ENCODE data around the gene ARHGAP33.
"Not testable (repeated sequence)": the region's sequence is repeated elsewhere in the genome, so short reads cannot be mapped to it uniquely, and the experiment has no call there.

Gene ARHGAP33

DNA sequence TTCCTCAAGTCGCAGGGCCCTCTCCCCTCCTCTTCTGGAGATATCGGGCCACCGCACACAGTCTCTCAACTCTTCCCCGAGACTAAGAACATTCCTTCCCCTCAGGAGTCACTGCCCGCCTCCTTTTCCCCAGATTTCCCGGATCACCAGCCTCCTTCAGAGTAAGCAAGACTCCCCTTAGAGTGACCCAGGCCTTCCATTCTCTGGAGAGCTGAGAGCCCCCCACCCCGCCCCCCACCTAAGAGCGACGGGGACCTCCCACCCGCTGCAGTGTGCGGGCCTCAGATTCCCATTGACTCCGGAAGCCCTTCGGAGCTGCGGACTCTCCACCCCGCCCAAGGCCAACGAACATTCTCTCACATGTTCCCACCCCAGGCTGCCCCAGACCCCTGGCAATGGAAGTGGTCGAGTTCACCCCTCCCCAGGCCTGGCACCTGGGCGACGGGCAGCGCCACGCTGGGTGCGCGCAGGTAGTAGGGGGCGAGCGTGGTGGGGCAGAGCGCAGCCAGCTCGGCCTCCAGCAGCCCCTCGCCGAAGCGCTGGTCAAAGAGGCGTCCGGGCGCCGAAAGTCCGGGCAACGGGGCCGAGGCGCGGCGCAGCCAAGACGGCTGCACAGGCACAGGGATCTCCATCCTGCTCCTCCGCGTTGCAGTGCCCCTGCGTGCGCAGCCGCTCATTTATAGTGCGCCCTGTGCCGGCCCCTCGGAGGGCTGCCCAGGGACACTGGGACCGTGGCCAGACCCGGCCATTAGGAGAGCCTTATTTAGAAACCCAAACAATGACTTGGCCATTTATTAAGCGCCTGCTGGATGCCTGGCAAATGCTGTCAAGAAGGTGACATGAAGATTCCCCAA, 18.8 kb upstream of the ARHGAP33 start, which contains the start of gene HSPB6:
TSS of gene HSPB6 (minus strand) at position 653 of the 854 bp plus-strand sequence. CDS start at position 632, 21 bp downstream.
- no peak for DNase-seq

DNA sequence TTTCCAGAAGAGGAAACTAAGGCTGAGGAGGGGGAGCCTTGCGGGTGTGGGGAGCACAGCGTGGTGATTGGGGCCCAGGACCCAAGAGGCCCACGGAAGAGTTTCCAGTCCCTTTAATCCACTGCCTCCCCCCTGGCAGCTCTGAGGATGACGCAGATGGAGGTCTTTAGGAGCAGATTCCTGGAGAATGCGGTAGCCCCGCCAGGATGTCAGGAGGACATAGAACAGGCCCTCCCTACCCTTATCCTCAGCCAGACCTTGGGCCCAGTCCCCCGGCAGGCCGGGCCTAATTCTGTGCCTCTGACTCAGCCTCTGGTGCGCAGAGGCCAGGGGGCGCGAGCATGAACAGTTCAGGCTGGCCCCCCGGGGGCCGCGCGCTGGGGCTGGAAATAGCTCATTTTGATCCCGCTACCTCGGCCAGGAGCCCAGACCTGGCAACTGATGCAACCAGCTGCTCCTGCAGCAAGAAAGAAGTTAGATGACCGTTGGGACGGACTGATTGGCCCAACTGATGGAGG, 18.1 kb upstream of the ARHGAP33 start:
- DNase-seq = peak; percentile 72

DNA sequence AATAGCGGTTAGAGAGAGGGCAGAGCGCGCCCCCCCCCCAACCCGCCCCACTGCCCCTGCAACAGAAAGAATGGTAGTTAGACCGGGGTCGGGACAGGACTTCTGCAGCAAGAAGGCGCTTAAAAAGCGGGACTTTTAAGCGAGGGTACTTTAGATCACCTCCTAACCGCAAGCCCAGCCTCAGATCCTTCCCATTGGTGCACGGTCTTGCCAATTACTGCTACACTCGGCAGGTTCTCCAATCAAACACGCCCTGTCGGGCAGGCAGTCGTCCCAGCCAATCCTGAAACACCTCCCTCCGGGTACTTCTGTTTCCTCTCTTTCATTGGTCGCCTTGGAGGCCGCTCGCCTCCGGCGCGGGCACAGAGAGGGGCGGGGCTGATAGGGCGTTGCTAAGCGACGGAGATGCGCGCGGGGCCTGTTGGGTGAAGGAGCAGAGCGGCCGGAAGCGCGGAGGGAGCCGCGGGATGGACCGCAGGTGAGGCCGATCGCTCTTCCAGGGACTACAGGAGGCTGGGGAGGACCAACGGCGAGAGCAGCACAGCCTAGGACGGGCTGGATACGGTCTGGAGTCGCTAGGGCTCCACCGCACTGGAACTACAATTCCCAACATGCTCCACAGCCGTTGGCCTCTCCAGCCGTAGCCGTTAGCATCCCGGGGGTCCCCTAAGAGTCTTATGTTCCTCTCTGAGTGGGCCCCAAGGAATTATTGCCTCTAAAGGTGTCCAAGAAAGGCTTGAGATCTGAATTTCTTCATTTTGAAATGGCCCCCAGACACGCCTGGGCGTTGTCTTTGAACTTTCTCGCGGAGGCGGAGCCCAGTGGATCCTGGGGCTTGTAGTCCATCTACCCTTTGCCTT, 17.4 kb upstream of the ARHGAP33 start, which contains the start of gene PROSER3:
TSS of gene PROSER3 (plus strand) at position 428 of the 860 bp plus-strand sequence. CDS start at position 468, 40 bp downstream.
- peak; percentile 96 for DNase-seq

DNA sequence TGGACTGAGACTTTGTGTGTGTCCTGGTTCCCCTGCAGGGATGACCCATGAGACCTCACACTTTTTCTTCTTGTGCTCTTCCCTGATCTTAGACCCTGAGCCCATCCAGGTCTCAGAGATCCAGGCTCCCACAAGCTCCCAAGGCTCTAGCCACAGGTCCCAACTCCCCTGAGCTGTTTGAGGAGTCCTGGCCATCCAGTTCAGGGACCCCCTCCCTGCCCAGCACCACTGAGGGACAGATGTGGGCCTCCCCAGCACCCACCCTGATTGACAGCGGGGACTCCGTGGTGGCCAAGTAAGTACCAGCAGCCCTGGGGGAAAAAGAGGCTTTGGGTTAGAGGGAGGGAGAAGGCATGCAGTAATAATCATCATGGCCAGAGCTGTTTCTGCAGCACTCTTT, 15.7 kb upstream of the ARHGAP33 start:
- DNase-seq = no peak

DNA sequence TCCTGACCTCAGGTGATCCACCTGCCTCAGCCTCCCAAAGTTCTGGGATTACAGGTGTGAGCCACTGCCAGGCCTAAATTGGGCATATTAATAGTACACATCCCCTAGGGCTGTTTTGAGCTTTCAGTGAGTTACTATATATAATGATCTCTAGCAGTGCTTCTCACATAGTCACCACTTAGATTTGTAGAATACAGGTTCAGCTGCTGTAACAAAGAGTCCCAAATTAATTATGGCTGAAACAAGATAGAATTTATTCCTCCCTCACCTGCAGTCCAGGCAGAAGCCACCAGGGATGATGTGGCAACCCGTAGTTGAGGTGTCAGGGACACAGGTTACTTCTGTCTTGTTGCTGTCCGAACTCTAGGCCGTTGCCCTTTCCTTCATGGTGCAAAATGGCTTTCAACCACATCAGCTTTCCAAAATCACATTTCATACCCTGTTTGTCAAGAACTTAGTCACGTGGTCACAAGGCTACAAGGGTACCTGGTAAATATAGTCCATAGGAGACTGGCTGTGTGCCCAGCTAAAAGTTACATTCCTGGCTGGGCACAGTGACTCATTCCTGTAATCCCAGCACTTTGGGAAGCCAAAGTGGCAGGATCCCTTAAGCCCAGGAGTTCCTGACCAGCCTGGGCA, 14.5 kb upstream of the ARHGAP33 start:
- DNase-seq = no peak

DNA sequence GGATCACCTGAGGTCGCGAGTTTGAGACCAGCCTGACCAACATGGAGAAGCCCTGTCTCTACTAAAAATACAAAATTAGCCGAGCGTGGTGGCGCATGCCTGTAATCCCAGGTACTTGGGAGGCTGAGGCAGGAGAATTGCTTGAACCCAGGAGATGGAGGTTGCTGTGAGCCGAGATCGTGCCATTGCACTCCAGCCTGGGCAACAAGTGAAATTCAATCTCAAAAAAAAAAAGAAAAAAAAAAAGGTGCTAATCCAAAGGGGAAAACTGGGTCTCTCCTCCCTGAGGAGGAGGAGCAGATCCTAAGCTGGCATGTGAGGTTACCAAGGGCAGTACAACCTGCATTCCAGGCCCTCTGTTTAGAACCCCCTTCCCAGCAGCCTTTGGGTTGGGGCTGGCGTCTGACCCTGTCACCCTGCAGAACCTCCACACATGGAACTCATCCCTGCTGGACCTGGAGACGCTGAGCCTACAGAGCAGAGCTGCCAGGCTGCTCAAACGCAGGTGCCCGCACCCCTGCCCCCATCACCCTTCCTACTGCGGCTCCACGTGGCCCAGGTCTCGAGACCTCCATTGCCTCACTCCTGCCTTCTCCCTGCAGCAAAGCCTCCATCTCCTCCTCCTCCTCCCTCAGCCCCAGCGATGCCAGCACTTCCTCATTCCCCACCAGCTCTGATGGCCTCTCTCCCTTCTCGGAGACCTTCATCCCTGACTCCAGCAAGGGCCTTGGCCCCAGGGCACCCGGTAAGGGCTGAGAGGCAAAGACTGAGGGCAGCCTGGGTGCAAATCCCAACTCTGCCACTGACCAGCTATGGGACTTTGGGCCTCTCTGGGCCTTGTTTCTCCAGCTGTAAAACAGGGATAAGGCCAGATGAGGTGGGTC, 10.7 kb upstream of the ARHGAP33 start:
- DNase-seq = no peak

DNA sequence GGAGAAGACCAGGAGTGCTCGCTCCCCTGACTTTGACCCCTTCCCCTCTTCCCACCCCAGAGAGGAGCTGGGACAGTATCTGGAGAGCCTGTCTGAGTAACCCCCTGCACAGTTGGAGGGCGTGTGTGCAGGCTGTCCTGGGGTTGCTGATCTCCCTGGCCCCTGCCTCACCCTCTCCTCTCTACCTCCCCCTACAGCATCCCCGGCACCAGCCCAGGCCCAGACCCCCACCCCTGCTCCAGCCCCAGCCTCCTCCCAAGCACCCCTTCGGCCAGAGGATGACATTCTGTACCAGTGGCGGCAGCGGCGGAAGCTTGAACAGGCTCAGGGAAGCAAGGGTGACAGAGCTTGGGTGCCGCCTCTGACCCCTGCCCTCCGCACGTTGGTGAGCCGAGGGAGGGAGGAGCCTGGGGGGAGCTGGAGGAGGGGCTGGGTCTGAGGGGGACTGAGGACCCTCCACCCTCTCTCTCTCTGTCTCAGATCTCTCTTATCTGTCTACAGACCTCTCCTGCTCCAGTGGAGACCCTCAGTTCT, 8.7 kb upstream of the ARHGAP33 start:
- no peak for DNase-seq

DNA sequence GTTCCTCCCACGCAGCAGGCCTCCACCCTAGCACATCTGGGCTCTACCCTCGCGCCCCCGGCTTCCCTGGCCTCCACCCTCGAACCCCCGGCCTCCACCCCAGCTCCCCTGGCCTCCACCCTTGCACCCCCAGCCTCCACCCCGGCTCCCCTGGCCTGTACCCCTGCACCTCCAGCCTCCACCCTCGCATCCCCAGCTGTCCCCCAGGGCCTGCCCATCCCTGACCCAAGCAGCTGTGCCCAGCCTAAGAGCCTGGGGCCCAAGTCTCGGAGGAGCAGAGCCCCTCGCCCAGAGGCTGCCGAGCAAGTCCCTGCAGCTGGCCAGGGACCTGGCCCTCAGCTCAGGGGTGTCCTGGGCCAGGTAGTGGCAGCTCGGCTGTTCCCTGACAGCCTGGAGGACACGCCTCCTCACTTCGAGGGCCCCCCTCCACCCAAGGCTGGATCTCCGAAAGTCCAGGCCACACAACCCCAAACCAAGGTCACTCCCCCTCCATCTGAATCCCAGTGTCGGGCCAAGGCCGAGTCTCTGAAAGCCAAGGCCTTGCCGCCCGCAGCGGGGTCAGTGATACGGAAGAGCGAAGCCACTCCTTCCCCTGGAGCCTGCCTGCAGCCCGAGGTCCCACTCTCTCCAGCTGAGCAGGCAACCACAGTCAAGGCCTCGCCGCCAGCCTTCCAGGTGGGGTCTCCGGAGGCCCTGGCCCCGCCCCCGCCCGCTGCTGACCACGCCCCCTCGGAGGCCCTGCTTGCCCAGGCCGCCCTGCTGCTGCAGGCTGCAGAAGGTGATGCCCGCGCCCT, 7.9 kb upstream of the ARHGAP33 start:
- no peak for DNase-seq

DNA sequence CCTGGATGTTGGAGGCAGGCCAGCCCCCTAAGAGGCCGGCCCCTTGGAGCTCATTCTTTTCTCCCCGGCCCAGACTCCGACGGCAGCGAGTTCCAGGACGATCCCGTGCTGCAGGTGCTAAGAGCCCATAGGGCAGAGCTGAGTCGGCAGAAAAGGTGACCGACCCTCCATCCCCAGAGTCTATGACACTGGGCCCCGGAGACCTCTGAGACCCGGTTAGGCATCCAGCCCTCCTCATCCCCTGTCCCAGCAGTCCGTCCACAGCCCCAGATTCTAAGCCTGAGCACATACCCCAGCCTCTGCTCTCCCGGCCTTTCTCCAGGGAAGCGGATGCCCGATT, 7.3 kb upstream of the ARHGAP33 start:
- no peak for DNase-seq

DNA sequence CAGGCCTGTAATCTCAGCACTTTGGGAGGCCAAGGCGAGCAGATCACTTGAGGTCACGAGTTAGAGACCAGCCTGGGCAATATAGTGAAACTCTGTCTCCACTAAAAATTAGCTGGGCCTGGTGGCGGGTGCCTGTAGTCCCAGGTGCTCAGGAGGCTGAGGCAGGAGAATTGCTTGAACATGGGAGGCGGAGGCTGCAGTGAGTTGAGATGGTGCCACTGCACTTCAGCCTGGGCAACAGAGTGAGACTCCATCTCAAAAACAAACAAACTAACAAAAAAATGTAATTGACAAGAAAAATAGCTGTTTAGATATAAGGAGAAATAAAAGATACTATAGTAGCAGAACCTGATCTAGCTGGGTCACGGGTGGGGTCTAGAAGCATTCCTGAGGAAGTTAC, 3.0 kb upstream of the ARHGAP33 start:
- not testable (repeated sequence) for DNase-seq

DNA sequence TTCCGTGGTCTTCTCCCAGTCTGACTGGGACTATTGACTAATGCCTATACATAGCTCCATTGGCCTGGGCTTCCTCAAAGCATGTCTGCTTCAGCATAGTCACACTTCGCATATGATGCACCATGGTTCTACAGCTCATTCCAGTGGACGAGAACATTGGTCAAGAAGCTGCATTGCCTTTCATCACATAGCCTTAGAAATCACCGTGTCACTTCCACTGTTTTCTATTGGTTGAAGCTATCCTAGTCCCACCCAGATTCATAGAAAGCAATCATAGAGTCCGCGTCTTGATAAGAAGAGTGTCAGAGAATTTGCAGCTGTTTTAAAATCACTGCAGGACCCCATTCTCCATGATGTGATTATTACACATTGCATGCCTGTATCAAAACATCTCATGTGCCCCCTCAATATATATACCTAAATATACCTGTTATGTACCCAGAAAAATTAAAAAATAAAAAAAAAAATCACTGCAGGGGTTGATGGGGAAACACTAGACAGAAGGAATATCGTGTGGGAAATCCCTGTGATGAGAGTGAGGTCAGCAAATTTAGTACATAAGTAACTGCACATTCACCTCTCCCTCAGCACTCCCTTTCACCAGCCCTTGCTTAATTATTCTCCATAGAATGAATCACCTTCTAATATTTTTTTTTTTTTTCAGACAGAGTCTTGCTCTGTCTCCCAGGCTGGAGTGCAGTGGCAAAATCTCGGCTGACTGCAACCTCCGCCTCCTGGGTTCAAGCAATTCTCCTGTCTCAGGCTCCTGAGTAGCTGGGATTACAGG, 2.2 kb upstream of the ARHGAP33 start:
- no peak for DNase-seq

DNA sequence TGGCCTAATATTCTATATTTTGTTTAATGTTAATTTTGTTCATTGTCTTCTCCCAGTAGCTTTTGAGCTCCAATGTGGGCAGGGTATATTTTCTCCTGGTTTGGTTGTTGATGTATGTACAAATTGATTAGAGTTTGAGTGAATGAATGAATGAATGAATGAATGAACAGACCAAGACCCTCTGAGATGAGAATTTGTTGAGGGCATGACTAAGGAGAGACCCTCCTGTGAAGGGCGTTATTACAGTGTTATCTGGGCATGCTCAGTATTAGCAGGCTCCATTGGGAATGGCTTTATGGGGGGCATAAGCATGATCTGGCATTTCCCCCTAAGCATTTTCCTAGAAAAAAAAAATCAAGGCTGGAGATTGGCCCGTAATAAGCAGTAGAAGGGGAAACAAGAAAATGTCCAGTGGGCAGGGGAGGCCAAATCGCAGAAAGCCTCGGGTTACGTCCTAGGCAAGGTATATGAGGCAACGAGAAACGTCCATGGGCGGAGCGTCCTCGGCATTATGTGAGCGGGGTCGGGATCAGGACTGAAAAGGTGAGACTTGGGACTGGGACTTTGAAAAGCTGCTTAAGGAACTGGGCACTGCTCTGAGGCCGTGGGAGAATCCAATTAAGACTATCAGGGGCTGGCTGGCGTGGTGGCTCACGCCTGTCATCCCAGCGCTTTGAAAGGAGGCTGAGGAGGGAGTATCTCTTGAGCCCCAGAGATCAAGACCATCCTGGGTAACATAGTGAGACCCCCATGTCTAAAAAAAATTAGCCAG, 904 bp upstream of the ARHGAP33 start:
- DNase-seq = no peak

DNA sequence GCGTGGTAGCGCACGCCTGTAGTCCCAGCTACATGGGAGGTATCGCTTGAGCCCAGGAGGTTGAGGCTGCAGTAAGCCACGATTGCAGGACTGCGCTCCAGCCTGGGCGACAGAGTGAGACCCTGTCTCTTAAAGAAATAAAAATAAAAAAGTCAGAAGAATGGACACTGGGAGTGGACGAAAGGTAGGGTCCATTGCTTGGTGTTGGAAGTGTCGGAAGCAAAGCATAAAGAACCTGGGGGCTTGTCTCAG, 392 bp upstream of the ARHGAP33 start:
- DNase-seq = no peak

DNA sequence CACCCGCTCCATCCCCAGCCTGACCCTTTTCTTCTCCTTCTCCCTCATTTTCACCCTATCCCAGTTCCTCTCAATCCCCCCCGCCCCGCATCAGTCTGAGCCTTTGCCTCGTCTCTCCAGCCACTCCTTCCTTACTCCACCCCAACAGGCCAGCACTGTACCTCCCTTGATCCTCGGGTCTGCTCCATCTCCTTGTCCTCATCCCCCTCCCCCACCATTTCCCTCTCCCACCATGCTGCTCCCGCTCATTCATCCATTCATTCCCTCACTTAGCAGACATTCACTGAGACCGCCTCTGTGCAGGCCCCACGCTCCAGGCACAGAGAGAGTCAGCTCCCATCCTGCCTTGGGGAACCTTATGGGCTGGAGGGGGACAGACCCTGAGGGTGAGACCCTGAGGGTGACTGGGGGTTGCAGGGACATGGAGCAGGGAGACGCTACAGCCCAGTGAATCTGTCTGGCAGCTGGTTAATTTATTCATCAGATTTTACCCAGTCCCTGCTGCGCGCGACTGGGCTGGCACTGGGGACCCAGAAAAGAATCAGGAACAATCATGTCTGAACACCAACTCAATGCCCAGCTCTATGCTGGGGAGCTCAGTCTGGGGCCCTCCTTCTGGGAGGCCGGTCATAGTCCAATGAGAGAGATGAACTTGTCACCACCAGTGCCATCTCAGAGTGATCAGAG, 881 bp downstream of the ARHGAP33 start:
- no peak for DNase-seq

DNA sequence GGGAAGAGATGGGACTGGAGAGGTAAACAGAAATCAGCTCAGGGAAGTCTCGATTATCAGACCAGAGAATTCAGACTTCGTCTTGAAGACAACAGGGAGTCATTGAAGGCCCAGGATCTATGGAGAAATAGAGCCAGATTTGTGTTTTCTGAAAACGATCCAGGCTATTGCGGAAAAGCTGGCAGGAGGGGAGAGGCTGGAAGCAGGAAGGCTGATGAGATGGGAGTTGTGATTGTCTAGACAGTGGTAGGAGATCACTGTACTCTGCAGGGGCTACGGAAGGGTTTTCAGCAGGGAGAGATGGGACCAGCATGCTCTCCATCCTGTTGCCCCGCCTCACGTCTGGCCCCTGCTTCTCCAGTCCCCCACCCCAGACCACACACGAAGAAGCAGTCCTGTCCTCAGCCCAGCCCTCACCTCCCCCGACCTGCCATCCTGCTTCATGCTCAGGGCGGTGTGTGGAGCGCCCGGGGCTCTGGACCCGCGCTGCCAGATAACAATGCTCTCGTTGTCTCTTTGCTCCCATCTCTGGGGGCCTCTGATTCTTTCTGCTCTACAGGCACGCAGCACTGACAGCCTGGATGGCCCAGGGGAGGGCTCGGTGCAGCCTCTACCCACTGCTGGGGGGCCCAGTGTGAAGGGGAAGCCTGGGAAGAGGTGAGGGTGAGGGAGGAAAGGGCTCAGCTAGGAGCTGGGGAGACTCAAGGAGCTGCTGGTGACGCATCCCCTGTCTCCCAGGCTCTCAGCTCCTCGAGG, 1.9 kb downstream of the ARHGAP33 start:
- no peak for DNase-seq

DNA sequence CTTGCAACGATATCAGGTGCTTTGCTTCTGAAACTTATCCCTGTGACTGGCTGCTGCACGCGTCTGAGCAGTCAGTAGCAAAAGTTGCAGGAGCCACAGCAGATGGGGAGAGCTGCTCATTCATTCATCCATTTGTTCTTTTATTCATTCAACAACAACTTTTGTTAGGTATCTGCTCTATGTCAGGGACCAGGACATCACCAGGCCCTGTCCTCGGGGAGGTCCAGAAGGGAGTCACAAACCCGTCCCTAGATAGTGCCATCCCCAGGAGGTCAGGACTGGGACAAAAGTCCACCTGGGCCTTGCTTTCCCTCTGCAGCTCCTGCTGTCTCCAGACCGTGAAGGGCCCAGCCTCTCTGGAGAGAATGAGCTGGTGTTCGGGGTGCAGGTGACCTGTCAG, 2.6 kb downstream of the ARHGAP33 start:
- DNase-seq = no peak

DNA sequence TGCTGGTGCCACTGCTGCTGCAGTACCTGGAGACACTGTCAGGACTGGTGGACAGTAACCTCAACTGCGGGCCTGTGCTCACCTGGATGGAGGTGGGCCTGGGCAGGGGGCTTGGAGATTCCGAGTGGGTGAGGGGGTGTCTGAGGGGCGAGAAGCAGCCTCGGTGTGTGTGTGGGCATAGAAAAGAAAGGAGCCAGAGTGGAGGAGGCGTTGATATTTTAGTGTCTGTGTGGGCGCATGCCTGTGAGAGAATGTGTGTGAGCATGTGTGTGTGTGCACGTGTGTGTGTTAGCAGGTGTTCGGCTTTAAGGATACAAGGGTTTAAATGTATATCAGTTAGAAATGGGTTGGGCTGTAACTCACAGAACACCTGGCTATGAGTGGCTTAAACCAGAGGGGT, 3.7 kb downstream of the ARHGAP33 start:
- DNase-seq = no peak

DNA sequence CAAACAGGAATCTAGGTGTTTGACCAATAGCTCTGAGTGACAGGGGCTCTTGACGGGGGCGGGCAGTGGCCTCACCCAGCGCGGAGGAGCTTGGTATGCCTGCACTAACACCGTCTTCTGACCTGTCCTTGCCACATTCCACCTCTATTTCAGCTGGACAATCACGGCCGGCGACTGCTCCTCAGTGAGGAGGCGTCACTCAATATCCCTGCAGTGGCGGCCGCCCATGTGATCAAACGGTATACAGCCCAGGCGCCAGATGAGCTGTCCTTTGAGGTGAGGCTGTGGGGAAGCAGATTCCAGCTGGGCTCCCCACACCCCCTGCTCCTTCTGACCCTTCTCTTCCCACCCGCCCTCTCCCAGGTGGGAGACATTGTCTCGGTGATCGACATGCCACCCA, 4.7 kb downstream of the ARHGAP33 start:
- DNase-seq = no peak
